ENCODE measurements around the gene TBKBP1. TPM values are rescaled to one million over a fixed set of nuclear protein-coding genes. Genes with fewer than 3 reads are reported as not detected.

Gene TBKBP1
- total RNA-seq, 4 donors from 2014 or later = 2.4 to 14.7 (median 5.0) TPM

DNA sequence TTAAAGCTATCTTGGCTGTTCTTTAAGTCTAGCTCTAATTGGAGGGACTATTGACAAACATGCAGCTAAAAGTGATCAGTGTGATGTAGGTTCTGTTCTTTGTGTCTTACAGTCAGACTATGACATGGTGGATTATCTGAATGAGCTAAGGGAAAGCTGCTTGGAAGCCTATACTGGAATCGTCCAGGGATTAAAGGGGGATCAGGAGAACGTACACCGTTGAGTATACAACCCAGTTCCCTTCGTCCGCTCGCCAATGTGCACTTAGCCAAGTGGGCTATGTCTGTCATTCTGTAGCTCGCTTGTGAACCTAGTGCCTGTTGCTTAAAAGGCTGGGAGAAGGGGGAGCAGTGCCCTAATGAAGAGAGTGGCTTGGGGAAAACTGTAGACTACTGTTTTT, 15.8 kb upstream of the TBKBP1 start:
- TF ChIP-seq, protein P1, sequence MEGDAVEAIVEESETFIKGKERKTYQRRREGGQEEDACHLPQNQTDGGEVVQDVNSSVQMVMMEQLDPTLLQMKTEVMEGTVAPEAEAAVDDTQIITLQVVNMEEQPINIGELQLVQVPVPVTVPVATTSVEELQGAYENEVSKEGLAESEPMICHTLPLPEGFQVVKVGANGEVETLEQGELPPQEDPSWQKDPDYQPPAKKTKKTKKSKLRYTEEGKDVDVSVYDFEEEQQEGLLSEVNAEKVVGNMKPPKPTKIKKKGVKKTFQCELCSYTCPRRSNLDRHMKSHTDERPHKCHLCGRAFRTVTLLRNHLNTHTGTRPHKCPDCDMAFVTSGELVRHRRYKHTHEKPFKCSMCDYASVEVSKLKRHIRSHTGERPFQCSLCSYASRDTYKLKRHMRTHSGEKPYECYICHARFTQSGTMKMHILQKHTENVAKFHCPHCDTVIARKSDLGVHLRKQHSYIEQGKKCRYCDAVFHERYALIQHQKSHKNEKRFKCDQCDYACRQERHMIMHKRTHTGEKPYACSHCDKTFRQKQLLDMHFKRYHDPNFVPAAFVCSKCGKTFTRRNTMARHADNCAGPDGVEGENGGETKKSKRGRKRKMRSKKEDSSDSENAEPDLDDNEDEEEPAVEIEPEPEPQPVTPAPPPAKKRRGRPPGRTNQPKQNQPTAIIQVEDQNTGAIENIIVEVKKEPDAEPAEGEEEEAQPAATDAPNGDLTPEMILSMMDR (IDR thresholded peaks at IDR 0.05; ENCODE audit: low read depth) = no peak

DNA sequence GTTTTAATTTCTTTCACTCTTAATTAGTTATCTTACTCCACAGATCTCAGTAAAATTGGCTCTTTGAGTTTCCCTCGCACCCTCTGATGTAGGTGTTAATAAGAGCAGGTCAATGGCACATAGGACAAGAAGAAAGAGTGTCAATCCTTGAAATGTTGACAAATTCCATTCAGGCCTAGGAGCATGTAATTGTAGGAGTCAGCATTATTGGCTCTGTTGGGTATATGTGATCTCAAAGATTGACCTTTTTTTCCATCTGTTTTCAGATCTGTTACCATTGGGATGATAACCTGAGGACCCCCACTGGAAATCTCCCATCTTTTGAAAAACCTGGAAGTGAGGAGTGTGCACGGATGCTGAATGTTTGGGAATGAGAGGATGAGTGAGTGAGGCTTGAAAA, 11.8 kb upstream of the TBKBP1 start:
- TF ChIP-seq, protein P1 (IDR thresholded peaks at IDR 0.05; ENCODE audit: low read depth) = no peak

DNA sequence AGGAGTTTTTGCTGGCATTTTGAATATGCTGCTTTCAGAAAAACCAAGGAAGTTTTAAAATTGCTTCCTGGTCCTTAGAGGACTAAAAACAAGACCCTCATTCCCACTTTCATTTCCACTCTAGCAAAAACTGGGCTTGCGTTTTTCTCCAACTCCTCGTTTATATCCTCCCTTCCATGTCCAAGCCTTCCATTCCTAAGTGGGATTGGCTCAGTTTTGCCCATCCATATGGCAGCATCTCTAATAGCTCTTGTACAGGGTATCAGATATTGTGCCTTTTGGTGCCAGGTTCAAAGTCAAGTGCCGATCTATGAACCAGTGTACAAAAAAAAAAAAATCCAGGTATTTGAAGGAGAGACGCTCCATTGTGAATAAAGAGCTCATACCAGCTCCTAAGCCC, 9.9 kb upstream of the TBKBP1 start:
- TF ChIP-seq, protein P1 (IDR thresholded peaks at IDR 0.05; ENCODE audit: low read depth) = no peak

DNA sequence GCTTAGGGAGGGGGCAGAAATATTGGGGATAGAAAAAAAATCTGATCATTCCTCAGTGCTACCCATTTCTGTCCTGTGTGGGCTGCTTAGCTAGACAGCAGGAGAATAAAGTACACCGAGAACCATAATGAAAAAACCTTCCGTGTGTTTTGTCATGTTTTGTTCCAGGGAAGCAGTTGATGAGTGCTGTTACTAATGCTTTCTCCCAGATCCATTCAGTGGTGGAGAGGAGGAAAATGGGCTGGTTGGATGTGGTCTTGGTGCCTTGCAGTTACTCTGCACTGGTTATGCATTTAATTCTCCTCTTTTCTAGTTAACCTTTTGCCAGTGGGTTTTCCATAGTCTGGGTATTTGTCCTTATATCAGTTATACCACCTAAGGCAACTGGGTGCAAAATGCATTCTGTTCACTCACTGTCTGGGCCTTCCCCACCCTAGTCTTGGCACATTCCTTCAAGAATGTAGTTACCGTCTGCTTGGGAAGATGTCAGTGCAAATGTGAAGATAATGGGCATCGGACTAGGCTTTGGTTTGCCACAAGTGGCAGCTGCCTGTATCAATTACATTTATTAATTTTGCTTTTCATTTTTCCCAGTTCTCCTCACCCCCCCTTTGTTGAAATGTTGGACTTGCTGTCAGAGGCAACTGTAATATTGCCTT, 9.3 kb upstream of the TBKBP1 start:
- TF ChIP-seq, protein P1 (IDR thresholded peaks at IDR 0.05; ENCODE audit: low read depth) = no peak

DNA sequence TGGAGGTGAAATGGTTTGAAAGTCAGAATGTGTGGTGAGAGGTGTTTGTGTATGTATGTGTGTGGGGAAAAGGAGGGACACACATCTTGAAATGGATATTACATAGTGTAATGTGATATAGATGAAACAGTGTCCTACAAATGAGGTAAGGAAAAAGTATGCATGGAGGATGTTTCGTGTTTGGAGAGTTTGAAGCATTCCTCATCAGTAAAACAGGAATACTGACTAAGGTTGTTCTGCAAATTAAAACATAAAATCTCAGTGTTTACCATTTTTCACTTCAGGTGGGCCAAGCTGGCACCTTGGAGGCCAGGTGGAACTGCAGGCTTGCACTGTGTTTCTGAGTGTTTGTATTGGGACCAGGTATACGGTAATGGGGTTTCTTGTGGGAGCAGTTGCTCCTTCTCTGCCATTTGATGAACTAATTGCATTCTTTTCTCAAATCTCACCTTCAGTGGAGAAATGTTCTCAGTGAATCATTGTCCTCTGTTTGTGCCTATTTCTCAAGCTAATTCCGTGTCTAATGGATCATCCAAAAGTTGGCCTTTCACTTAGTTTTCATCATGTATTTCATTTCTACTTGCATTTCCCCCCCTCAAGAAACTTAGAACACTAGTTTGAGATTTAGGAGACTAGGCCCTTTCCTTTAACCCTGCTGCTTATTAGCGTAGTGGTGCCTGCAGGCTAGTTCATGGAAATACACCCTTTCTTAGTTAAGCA, 8.2 kb upstream of the TBKBP1 start:
- TF ChIP-seq, protein P1 (IDR thresholded peaks at IDR 0.05; ENCODE audit: low read depth) = no peak

DNA sequence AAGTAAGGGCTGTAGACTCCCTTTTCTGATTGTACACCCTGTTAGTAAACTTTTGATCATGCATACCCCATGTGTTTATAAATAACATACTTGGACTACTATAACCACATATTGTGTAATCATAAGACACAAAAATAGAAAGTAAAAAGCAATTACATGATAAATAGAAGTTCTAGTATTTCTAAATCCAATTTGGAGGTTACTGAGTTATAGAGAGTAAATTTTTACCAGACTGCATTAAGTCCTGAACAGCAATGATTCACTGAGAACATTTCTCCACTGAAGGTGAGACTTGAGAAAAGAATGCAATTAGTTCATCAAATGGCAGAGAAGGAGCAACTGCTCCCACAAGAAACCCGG, 7.7 kb upstream of the TBKBP1 start:
- TF ChIP-seq, protein P1 (IDR thresholded peaks at IDR 0.05; ENCODE audit: low read depth) = no peak

DNA sequence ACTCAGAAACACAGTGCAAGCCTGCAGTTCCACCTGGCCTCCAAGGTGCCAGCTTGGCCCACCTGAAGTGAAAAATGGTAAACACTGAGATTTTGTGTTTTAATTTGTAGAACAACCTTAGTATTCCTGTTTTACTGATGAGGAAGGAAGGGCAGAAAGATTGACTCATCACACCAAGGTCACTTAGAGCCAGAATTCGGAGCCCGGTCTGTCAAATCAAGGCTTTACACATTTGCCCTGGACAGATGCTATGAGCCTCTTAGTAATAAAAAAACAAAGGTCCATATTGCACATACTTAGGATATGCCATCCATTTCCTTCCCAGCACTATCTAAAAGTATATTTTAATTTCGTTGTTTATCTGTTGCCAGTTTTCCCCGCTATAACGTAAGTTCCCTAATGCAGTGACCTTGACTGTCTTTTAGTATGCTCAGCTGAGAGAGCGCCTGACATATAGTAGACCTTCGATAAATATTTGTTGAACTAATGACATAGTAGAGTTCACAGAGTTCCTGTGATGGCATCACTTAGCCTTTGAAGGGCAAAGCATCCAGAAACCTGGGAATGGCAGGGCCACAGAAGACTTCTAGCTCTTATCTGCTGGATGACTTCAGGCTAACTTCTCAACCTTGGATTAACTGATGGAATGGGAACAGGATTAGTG, 7.2 kb upstream of the TBKBP1 start:
- TF ChIP-seq, protein P1 (IDR thresholded peaks at IDR 0.05; ENCODE audit: low read depth) = no peak

All from subcutaneous adipose tissue (tissue), 4 donors.